ENCODE data around the gene IDH1. TPM values are rescaled to one million over a fixed set of nuclear protein-coding genes. Genes with fewer than 3 reads are reported as not detected.

The IDH1 gene
- total RNA-seq, 2 experiments from 2014 or later: 29.0 to 29.5 TPM

DNA sequence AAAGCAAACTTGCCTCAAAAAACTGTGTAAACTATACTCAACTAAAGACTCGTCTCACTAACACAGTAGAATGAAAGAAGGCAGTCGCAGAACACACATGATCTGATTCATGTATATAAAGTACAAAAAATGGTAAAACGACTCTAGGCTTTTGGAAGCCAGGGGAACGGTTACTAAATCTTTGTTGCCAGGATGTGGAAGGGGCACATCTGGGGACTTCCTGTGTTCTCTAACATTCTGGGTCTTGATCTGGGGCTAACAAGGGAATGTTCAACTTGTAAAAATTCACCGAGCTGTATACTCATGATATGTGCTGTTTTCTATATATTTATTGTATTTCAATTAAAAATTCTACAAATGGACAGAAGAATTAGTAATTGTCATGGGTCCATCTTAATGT, 50.7 kb downstream of the IDH1 start:
- Mint-ChIP-seq H3K9me3 (ENCODE audit: insufficient read depth) (no peaks in the 10 kb centered on the region), H3K4me1 (ENCODE audit: low read depth) (peaks cover 4% of the 10 kb centered on the region), H3K4me3 (no peak overlapping the region), H3K27me3 (ENCODE audit: low read depth) (no peaks in the 10 kb centered on the region), H3K36me3 (ENCODE audit: low read depth) (no peaks in the 10 kb centered on the region), H3K27ac (no peak overlapping the region)
- DNase-seq: no peak
- ChIA-PET POLR2A (no interaction called here), CTCF (interaction anchor here (0.8 to 1.8 kb wide), 2 partner anchors 28 to 29 kb away, joined by 3 to 7 read pairs; no protein-coding TSS in a partner anchor)
- ATAC-seq: no peak

- ATAC-seq (no peak), DNase-seq (no peak)
- Mint-ChIP-seq H3K27ac (no peak overlapping the region), H3K36me3 (ENCODE audit: low read depth) (no peaks in the 10 kb centered on the region), H3K4me1 (ENCODE audit: low read depth) (no peaks in the 10 kb centered on the region), H3K27me3 (ENCODE audit: low read depth) (peaks cover 4% of the 10 kb centered on the region), H3K9me3 (ENCODE audit: insufficient read depth) (no peaks in the 10 kb centered on the region), H3K4me3 (no peak overlapping the region)
- ChIA-PET POLR2A (no interaction called here), CTCF (no interaction called here)
Measured at GRCh38 chr2:208195531-208195930, 59.3 kb downstream of the IDH1 start.

- CTCF ChIA-PET: interaction anchor here (1.2 kb wide), 1 partner anchor 18 kb away, joined by 5 read pairs; no protein-coding TSS in a partner anchor
- H3K4me3 Mint-ChIP-seq: no peak overlapping the region
- no peaks in the 10 kb centered on the region for H3K27me3 Mint-ChIP-seq (ENCODE audit: low read depth)
- POLR2A ChIA-PET: no interaction called here
- no peaks in the 10 kb centered on the region for H3K9me3 Mint-ChIP-seq (ENCODE audit: insufficient read depth)
- DNase-seq (no peak), ATAC-seq (no peak)
- no peak overlapping the region for H3K27ac Mint-ChIP-seq
- no peaks in the 10 kb centered on the region for H3K4me1 Mint-ChIP-seq (ENCODE audit: low read depth)
- H3K36me3 Mint-ChIP-seq (ENCODE audit: low read depth): no peaks in the 10 kb centered on the region
Measured at GRCh38 chr2:208192611-208193236, 62.1 kb downstream of the IDH1 start.

GRCh38 chr2:208189810-208190503, 64.9 kb downstream of the IDH1 start, which contains the start of gene C2orf80:
Gene C2orf80, minus strand, starts transcription at chr2:208190030. Its CDS starts 3,044 bp downstream, at chr2:208186986.
- H3K4me1 Mint-ChIP-seq (ENCODE audit: low read depth): peaks cover 4% of the 10 kb centered on the region
- DNase-seq (no peak), ATAC-seq (no peak)
- no peaks in the 10 kb centered on the region for H3K36me3 Mint-ChIP-seq (ENCODE audit: low read depth)
- POLR2A ChIA-PET: no interaction called here
- CTCF ChIA-PET: interaction anchor here (1.6 kb wide), 1 partner anchor 14 kb away, joined by 7 read pairs; no protein-coding TSS in a partner anchor
- no peaks in the 10 kb centered on the region for H3K27me3 Mint-ChIP-seq (ENCODE audit: low read depth)
- no peak within 1 kb of the TSS for H3K4me3 Mint-ChIP-seq
- H3K9me3 Mint-ChIP-seq (ENCODE audit: insufficient read depth): no peaks in the 10 kb centered on the region
- H3K27ac Mint-ChIP-seq: no peak within 1 kb of the TSS

GRCh38 chr2:208189069-208189809, 65.6 kb downstream of the IDH1 start:
- Mint-ChIP-seq H3K4me1 (ENCODE audit: low read depth) (peaks cover 4% of the 10 kb centered on the region), H3K9me3 (ENCODE audit: insufficient read depth) (no peaks in the 10 kb centered on the region), H3K36me3 (ENCODE audit: low read depth) (no peaks in the 10 kb centered on the region), H3K4me3 (no peak overlapping the region), H3K27ac (no peak overlapping the region), H3K27me3 (ENCODE audit: low read depth) (no peaks in the 10 kb centered on the region)
- no peak for DNase-seq
- POLR2A ChIA-PET: no interaction called here
- CTCF ChIA-PET: interaction anchor here (1.6 kb wide), 1 partner anchor 14 kb away, joined by 7 read pairs; no protein-coding TSS in a partner anchor
- no peak for ATAC-seq

- peaks cover 8% of the 10 kb centered on the region for H3K27me3 Mint-ChIP-seq (ENCODE audit: low read depth)
- ChIA-PET POLR2A (no interaction called here), CTCF (no interaction called here)
- H3K4me1 Mint-ChIP-seq (ENCODE audit: low read depth): peaks cover 4% of the 10 kb centered on the region
- ATAC-seq: no peak
- no peak overlapping the region for H3K4me3 Mint-ChIP-seq
- no peak for DNase-seq
- no peak overlapping the region for H3K27ac Mint-ChIP-seq
- H3K36me3 Mint-ChIP-seq (ENCODE audit: low read depth): no peaks in the 10 kb centered on the region
- H3K9me3 Mint-ChIP-seq (ENCODE audit: insufficient read depth): no peaks in the 10 kb centered on the region
Measured at GRCh38 chr2:208186893-208187292, 68.0 kb downstream of the IDH1 start.

DNA sequence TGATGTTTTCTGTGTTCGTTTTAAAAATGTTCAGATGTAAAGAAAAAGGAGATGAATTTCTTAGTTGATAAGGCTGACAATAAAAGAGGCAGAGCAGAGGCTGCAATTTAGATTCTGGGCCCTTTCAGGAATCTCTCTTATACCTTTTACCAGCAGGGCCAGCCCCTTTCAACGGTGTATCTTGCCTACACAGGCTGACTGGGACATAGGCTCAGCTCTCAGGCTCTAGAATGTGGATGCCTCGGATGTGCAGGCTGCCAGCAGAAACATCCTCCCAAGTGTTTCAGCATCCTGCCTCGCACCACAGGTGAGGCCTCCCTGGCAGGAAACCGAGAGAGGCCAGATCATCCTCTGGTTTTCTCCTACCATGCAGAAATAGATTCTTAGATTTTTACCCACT, 68.4 kb downstream of the IDH1 start:
- Mint-ChIP-seq H3K4me1 (ENCODE audit: low read depth) (peaks cover 4% of the 10 kb centered on the region), H3K27me3 (ENCODE audit: low read depth) (peaks cover 8% of the 10 kb centered on the region), H3K9me3 (ENCODE audit: insufficient read depth) (no peaks in the 10 kb centered on the region), H3K4me3 (no peak overlapping the region), H3K36me3 (ENCODE audit: low read depth) (no peaks in the 10 kb centered on the region), H3K27ac (no peak overlapping the region)
- DNase-seq: no peak
- POLR2A ChIA-PET: no interaction called here
- no peak for ATAC-seq
- CTCF ChIA-PET: interaction anchor here (1.1 kb wide), 1 partner anchor 11 kb away, joined by 4 read pairs; no protein-coding TSS in a partner anchor

Other genes starting within 250 kb of the IDH1 start
- 1 to 10 TPM; 6.1 to 6.2 TPM for gene PLEKHM3, start 229.5 kb downstream of the IDH1 start, total RNA-seq
- not detected for gene CRYGD, start 130.5 kb downstream of the IDH1 start, total RNA-seq
- gene CRYGC, start 125.2 kb downstream of the IDH1 start, total RNA-seq: not detected
- not detected for gene CRYGB, start 108.9 kb downstream of the IDH1 start, total RNA-seq
- gene CRYGA, start 91.5 kb downstream of the IDH1 start, total RNA-seq: not detected
- gene C2orf80, start 65.0 kb downstream of the IDH1 start, total RNA-seq: not detected
- gene PIKFYVE, start 11.2 kb upstream of the IDH1 start, total RNA-seq: 10 to 100 TPM; 27.4 to 29.3 TPM
- gene PTH2R, start 151.7 kb upstream of the IDH1 start, total RNA-seq: under 1 TPM in 1 of 2 experiments, not detected in 1; 0.13 TPM

All from activated CD8-positive, alpha-beta T cell treated with anti-CD3 and anti-CD28 coated beads, Interleukin-2, amount 10 ng/mL, durations not matched to agents 7 days and 5 days (primary cell).